ENCODE results near the gene FOXA1.

Gene FOXA1

DNA sequence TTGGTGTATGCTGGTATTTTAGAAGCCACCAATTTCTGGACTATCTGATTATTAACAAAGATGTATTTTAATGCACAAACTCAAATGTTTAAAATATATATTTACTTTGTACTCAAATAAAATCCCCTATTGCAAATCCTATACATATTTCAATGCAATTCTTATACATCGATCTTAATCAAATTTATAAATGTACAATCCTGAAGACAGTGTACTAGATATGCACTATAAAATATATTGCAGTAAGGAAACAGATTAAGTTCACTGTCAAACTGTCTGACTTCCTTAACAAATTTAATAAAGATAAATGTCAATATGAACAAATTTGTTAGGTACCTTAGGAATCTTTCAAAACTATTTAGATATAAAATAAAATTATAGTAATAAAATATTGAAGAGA lies 43.9 kb downstream of the FOXA1 start (continued):
- TF ChIP-seq HOXC10 (CRISPR knock-in tag; IDR thresholded peaks at IDR 0.05) (no peak), ZBTB7A (tag by site-specific recombination; IDR thresholded peaks at IDR 0.05; ENCODE audit: low read depth) (no peak)

DNA sequence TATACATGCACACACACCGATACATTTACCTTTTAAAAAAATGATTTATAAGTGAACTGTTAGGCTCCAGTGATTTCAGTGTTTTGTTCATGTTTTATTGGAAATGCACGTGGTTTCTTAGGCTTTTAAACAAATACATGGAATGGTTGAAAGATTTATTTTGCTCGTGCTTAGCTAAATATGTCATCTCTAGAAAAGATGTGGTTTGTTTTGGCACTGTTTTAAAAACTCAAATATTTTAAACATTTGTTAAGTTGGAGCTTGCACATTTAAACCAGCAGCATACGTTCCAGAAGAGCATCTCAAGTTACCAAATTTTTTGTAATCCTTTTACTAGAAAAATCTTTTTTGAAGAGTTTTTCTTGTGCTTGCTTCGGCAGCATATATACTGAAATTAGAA lies 44.5 kb downstream of the FOXA1 start:
- Histone ChIP-seq H3K9me3 (ENCODE audit: control insufficient read depth, insufficient read depth, low read depth, low read length) (peaks cover 4% of the 10 kb centered on the region; the same call in 1 of the 2 replicates), H3K27ac (ENCODE audit: extremely low read depth, low read depth, low read length) (no peak overlapping the region), H3K36me3 (ENCODE audit: control insufficient read depth in 2 of 2, insufficient read depth in 1 of 2, low read length in 2 of 2) (no peaks in the 10 kb centered on the region), H3K4me3 (ENCODE audit: low read depth, low read length) (no peak overlapping the region), H3K4me1 (ENCODE audit: control insufficient read depth, insufficient read depth, low read length) (peaks cover 13% of the 10 kb centered on the region)
- ChIA-PET POLR2A (interaction anchor here (0.7 kb wide), 1 partner anchor 35 kb away, joined by 3 read pairs; no protein-coding TSS in a partner anchor), CTCF (no interaction called here)
- TF ChIP-seq, protein P1, sequence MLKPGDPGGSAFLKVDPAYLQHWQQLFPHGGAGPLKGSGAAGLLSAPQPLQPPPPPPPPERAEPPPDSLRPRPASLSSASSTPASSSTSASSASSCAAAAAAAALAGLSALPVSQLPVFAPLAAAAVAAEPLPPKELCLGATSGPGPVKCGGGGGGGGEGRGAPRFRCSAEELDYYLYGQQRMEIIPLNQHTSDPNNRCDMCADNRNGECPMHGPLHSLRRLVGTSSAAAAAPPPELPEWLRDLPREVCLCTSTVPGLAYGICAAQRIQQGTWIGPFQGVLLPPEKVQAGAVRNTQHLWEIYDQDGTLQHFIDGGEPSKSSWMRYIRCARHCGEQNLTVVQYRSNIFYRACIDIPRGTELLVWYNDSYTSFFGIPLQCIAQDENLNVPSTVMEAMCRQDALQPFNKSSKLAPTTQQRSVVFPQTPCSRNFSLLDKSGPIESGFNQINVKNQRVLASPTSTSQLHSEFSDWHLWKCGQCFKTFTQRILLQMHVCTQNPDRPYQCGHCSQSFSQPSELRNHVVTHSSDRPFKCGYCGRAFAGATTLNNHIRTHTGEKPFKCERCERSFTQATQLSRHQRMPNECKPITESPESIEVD (tag by site-specific recombination; IDR thresholded peaks at IDR 0.05), result peak; percentile 51; the same call in 1 of the 2 replicates
- TF ChIP-seq, protein P2, sequence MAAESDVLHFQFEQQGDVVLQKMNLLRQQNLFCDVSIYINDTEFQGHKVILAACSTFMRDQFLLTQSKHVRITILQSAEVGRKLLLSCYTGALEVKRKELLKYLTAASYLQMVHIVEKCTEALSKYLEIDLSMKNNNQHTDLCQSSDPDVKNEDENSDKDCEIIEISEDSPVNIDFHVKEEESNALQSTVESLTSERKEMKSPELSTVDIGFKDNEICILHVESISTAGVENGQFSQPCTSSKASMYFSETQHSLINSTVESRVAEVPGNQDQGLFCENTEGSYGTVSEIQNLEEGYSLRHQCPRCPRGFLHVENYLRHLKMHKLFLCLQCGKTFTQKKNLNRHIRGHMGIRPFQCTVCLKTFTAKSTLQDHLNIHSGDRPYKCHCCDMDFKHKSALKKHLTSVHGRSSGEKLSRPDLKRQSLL (tag by site-specific recombination; IDR thresholded peaks at IDR 0.05), result no peak

DNA sequence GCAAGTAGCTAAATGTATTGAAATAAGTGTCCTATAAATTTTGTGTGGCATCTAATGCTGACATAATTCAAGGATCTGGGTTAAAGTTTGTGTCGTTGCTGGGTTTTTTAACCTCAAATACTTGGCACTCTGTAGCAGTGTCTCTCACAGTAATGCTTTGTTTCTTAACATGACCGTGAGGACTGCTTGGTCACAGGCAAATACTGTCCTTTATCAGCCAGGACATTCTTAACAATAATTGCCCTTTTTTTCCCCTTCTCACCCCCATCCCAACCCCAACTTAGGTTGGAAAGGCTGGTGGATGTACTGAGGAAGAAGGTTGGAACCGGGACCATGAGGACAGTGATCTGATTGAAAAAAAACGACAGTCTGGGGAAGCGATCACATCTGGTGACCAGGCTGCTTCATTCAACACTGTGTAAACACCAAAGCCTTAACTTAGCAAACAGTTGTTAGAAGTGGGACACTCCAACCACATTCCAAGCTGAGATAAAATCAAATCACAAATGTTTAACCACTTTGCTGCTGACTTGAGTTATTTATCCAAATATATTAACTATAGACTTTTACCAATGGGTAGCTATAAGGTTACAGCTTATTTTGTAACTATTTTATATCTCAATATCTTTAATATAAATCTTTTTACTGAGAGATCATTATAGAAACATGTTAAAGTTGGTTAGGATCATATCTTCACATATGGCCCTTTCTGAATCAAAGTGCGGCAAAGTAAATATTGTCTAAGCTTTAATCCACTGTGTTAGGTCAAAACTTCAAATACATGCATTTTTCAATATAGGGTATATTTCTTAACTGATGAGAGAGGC lies 48.2 kb downstream of the FOXA1 start:
- CTCF ChIA-PET, result interaction anchor here (0.8 kb wide), 1 partner anchor 13 kb away, joined by 3 read pairs; no protein-coding TSS in a partner anchor
- Histone ChIP-seq H3K27ac (ENCODE audit: extremely low read depth, low read depth, low read length) (no peak overlapping the region), H3K4me1 (ENCODE audit: control insufficient read depth, insufficient read depth, low read length) (peaks cover 13% of the 10 kb centered on the region), H3K36me3 (ENCODE audit: control insufficient read depth in 2 of 2, insufficient read depth in 1 of 2, low read length in 2 of 2) (no peaks in the 10 kb centered on the region), H3K4me3 (ENCODE audit: low read depth, low read length) (peak overlapping the region; percentile 17), H3K9me3 (ENCODE audit: control insufficient read depth, insufficient read depth, low read depth, low read length) (no peaks in the 10 kb centered on the region)
- TF ChIP-seq ZNF354C (tag by site-specific recombination; IDR thresholded peaks at IDR 0.05; ENCODE audit: borderline replicate concordance, low read depth) (no peak), ZNF292 (tag by site-specific recombination; IDR thresholded peaks at IDR 0.05; ENCODE audit: borderline replicate concordance, low read depth) (no peak)
- TF ChIP-seq, protein P3, sequence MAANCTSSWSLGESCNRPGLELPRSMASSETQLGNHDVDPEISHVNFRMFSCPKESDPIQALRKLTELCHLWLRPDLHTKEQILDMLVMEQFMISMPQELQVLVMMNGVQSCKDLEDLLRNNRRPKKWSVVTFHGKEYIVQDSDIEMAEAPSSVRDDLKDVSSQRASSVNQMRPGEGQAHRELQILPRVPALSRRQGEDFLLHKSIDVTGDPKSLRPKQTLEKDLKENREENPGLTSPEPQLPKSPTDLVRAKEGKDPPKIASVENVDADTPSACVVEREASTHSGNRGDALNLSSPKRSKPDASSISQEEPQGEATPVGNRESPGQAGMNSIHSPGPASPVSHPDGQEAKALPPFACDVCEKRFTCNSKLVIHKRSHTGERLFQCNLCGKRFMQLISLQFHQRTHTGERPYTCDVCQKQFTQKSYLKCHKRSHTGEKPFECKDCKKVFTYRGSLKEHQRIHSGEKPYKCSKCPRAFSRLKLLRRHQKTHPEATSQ (tag by site-specific recombination; IDR thresholded peaks at IDR 0.05), result no peak
- TF ChIP-seq, protein P1 (tag by site-specific recombination; IDR thresholded peaks at IDR 0.05), result 0 out of 2 replicates have a peak, but pooled peaks have one; percentile 6
- TF ChIP-seq, protein P4, sequence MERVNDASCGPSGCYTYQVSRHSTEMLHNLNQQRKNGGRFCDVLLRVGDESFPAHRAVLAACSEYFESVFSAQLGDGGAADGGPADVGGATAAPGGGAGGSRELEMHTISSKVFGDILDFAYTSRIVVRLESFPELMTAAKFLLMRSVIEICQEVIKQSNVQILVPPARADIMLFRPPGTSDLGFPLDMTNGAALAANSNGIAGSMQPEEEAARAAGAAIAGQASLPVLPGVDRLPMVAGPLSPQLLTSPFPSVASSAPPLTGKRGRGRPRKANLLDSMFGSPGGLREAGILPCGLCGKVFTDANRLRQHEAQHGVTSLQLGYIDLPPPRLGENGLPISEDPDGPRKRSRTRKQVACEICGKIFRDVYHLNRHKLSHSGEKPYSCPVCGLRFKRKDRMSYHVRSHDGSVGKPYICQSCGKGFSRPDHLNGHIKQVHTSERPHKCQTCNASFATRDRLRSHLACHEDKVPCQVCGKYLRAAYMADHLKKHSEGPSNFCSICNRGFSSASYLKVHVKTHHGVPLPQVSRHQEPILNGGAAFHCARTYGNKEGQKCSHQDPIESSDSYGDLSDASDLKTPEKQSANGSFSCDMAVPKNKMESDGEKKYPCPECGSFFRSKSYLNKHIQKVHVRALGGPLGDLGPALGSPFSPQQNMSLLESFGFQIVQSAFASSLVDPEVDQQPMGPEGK (tag by site-specific recombination; IDR thresholded peaks at IDR 0.05), result no peak
- POLR2A ChIA-PET, result no interaction called here
